Measurements from ENCODE around the gene TRIM44.
A peak's percentile ranks its signal among the peaks of the same experiment; 100 is the strongest.

The TRIM44 gene

GRCh38 chr11:35624316-35624715 lies 38.3 kb upstream of the TRIM44 start:
- Mint-ChIP-seq H3K9me3 (no peaks in the 10 kb centered on the region), H3K36me3 (ENCODE audit: low read depth) (no peaks in the 10 kb centered on the region), H3K4me3 (no peak overlapping the region), H3K27me3 (peaks cover 78% of the 10 kb centered on the region), H3K4me1 (ENCODE audit: low read depth) (peaks cover 12% of the 10 kb centered on the region), H3K27ac (no peak overlapping the region)

GRCh38 chr11:35624781-35625180 lies 37.8 kb upstream of the TRIM44 start:
- H3K9me3 Mint-ChIP-seq = no peaks in the 10 kb centered on the region
- no peak overlapping the region for H3K4me3 Mint-ChIP-seq
- H3K27ac Mint-ChIP-seq = no peak overlapping the region
- peaks cover 7% of the 10 kb centered on the region for H3K4me1 Mint-ChIP-seq (ENCODE audit: low read depth)
- peaks cover 82% of the 10 kb centered on the region for H3K27me3 Mint-ChIP-seq
- no peaks in the 10 kb centered on the region for H3K36me3 Mint-ChIP-seq (ENCODE audit: low read depth)

GRCh38 chr11:35626501-35626900 lies 36.1 kb upstream of the TRIM44 start:
- H3K9me3 Mint-ChIP-seq = no peaks in the 10 kb centered on the region
- H3K27me3 Mint-ChIP-seq = peaks cover 70% of the 10 kb centered on the region
- no peak overlapping the region for H3K4me3 Mint-ChIP-seq
- no peak overlapping the region for H3K27ac Mint-ChIP-seq
- no peaks in the 10 kb centered on the region for H3K36me3 Mint-ChIP-seq (ENCODE audit: low read depth)
- H3K4me1 Mint-ChIP-seq (ENCODE audit: low read depth) = no peaks in the 10 kb centered on the region

- H3K27me3 Mint-ChIP-seq = peaks cover 56% of the 10 kb centered on the region
Observed at GRCh38 chr11:35629511-35629910, 33.1 kb upstream of the TRIM44 start.

GRCh38 chr11:35629914-35630313 lies 32.7 kb upstream of the TRIM44 start:
- H3K36me3 Mint-ChIP-seq (ENCODE audit: low read depth) = no peaks in the 10 kb centered on the region
- no peak overlapping the region for H3K27ac Mint-ChIP-seq
- peaks cover 56% of the 10 kb centered on the region for H3K27me3 Mint-ChIP-seq
- no peaks in the 10 kb centered on the region for H3K9me3 Mint-ChIP-seq
- no peaks in the 10 kb centered on the region for H3K4me1 Mint-ChIP-seq (ENCODE audit: low read depth)
- H3K4me3 Mint-ChIP-seq = no peak overlapping the region

More at GRCh38 chr11:35629511-35629910, 33.1 kb upstream of the TRIM44 start:
- Mint-ChIP-seq H3K9me3 (no peaks in the 10 kb centered on the region), H3K27ac (no peak overlapping the region), H3K4me1 (ENCODE audit: low read depth) (no peaks in the 10 kb centered on the region), H3K4me3 (no peak overlapping the region), H3K36me3 (ENCODE audit: low read depth) (no peaks in the 10 kb centered on the region)

GRCh38 chr11:35631891-35632290 lies 30.7 kb upstream of the TRIM44 start:
- no peaks in the 10 kb centered on the region for H3K4me1 Mint-ChIP-seq (ENCODE audit: low read depth)
- peaks cover 55% of the 10 kb centered on the region for H3K27me3 Mint-ChIP-seq
- H3K4me3 Mint-ChIP-seq = no peak overlapping the region
- no peaks in the 10 kb centered on the region for H3K36me3 Mint-ChIP-seq (ENCODE audit: low read depth)
- no peaks in the 10 kb centered on the region for H3K9me3 Mint-ChIP-seq
- no peak overlapping the region for H3K27ac Mint-ChIP-seq

GRCh38 chr11:35632301-35632700 lies 30.3 kb upstream of the TRIM44 start:
- no peaks in the 10 kb centered on the region for H3K9me3 Mint-ChIP-seq
- no peaks in the 10 kb centered on the region for H3K36me3 Mint-ChIP-seq (ENCODE audit: low read depth)
- H3K27ac Mint-ChIP-seq = no peak overlapping the region
- H3K4me3 Mint-ChIP-seq = no peak overlapping the region
- peaks cover 56% of the 10 kb centered on the region for H3K27me3 Mint-ChIP-seq
- H3K4me1 Mint-ChIP-seq (ENCODE audit: low read depth) = no peaks in the 10 kb centered on the region

- peaks cover 65% of the 10 kb centered on the region for H3K27me3 Mint-ChIP-seq
- no peaks in the 10 kb centered on the region for H3K9me3 Mint-ChIP-seq
- H3K4me1 Mint-ChIP-seq (ENCODE audit: low read depth) = no peaks in the 10 kb centered on the region
- no peak overlapping the region for H3K4me3 Mint-ChIP-seq
- no peak overlapping the region for H3K27ac Mint-ChIP-seq
- H3K36me3 Mint-ChIP-seq (ENCODE audit: low read depth) = no peaks in the 10 kb centered on the region
Observed at GRCh38 chr11:35633827-35634423, 28.6 kb upstream of the TRIM44 start.

GRCh38 chr11:35635933-35636332 lies 26.6 kb upstream of the TRIM44 start:
- Mint-ChIP-seq H3K36me3 (ENCODE audit: low read depth) (no peaks in the 10 kb centered on the region), H3K4me1 (ENCODE audit: low read depth) (no peaks in the 10 kb centered on the region), H3K27ac (no peak overlapping the region), H3K4me3 (no peak overlapping the region), H3K27me3 (peaks cover 59% of the 10 kb centered on the region), H3K9me3 (no peaks in the 10 kb centered on the region)

- H3K4me3 Mint-ChIP-seq = no peak overlapping the region
- H3K27ac Mint-ChIP-seq = no peak overlapping the region
- no peaks in the 10 kb centered on the region for H3K36me3 Mint-ChIP-seq (ENCODE audit: low read depth)
- no peaks in the 10 kb centered on the region for H3K9me3 Mint-ChIP-seq
- no peaks in the 10 kb centered on the region for H3K4me1 Mint-ChIP-seq (ENCODE audit: low read depth)
- H3K27me3 Mint-ChIP-seq = peaks cover 62% of the 10 kb centered on the region
Observed at GRCh38 chr11:35639591-35640179, 22.9 kb upstream of the TRIM44 start.

GRCh38 chr11:35641171-35641897 lies 21.2 kb upstream of the TRIM44 start:
- no peak overlapping the region for H3K27ac Mint-ChIP-seq
- H3K4me3 Mint-ChIP-seq = no peak overlapping the region
- H3K36me3 Mint-ChIP-seq (ENCODE audit: low read depth) = no peaks in the 10 kb centered on the region
- no peaks in the 10 kb centered on the region for H3K4me1 Mint-ChIP-seq (ENCODE audit: low read depth)
- H3K27me3 Mint-ChIP-seq = peaks cover 62% of the 10 kb centered on the region
- H3K9me3 Mint-ChIP-seq = no peaks in the 10 kb centered on the region

GRCh38 chr11:35641964-35642363 lies 20.6 kb upstream of the TRIM44 start:
- Mint-ChIP-seq H3K36me3 (ENCODE audit: low read depth) (no peaks in the 10 kb centered on the region), H3K27ac (no peak overlapping the region), H3K4me1 (ENCODE audit: low read depth) (no peaks in the 10 kb centered on the region), H3K4me3 (no peak overlapping the region), H3K9me3 (no peaks in the 10 kb centered on the region), H3K27me3 (peaks cover 62% of the 10 kb centered on the region)

GRCh38 chr11:35647421-35648093 lies 15.0 kb upstream of the TRIM44 start:
- H3K36me3 Mint-ChIP-seq (ENCODE audit: low read depth) = no peaks in the 10 kb centered on the region
- H3K27ac Mint-ChIP-seq = no peak overlapping the region
- H3K9me3 Mint-ChIP-seq = no peaks in the 10 kb centered on the region
- peaks cover 10% of the 10 kb centered on the region for H3K4me1 Mint-ChIP-seq (ENCODE audit: low read depth)
- H3K27me3 Mint-ChIP-seq = peaks cover 66% of the 10 kb centered on the region
- H3K4me3 Mint-ChIP-seq = no peak overlapping the region

- peaks cover 10% of the 10 kb centered on the region for H3K4me1 Mint-ChIP-seq (ENCODE audit: low read depth)
- no peaks in the 10 kb centered on the region for H3K36me3 Mint-ChIP-seq (ENCODE audit: low read depth)
- no peaks in the 10 kb centered on the region for H3K9me3 Mint-ChIP-seq
- no peak overlapping the region for H3K27ac Mint-ChIP-seq
- H3K27me3 Mint-ChIP-seq = peaks cover 73% of the 10 kb centered on the region
- H3K4me3 Mint-ChIP-seq = no peak overlapping the region
Observed at GRCh38 chr11:35650006-35650405, 12.6 kb upstream of the TRIM44 start.

- Mint-ChIP-seq H3K9me3 (no peaks in the 10 kb centered on the region), H3K36me3 (ENCODE audit: low read depth) (no peaks in the 10 kb centered on the region), H3K27ac (peak overlapping the region; percentile 57), H3K4me1 (ENCODE audit: low read depth) (peaks cover 10% of the 10 kb centered on the region), H3K4me3 (no peak overlapping the region), H3K27me3 (peaks cover 75% of the 10 kb centered on the region)
Observed at GRCh38 chr11:35650467-35650866, 12.1 kb upstream of the TRIM44 start.
